Neural cell (in vitro differentiated cells): ENCODE results near the gene FGF14. TPM values are rescaled to one million over a fixed set of nuclear protein-coding genes. Genes with fewer than 3 reads are reported as not detected.

Experiments
- H2AFZ ChIP-seq: fragments of 200-600, 300-800 bp; sonication (generic), shearing (Covaris generic); 2 replicates; pipeline ENCODE4 v1.6.0; 2014; ENCODE audit warnings: low read depth, mild to moderate bottlenecking, antibody characterized with exemption, low read length, moderate library complexity
- H3F3A ChIP-seq: fragments of 200-600 bp; shearing (Covaris generic); 2 replicates; pipeline ENCODE4 v1.6.1; 2016; ENCODE audit warnings: mild to moderate bottlenecking, moderate library complexity, mixed read lengths, antibody characterized with exemption, low read length; ENCODE audit not compliant: insufficient read depth, poor library complexity, severe bottlenecking
- H3K27ac ChIP-seq: fragments of 200-600, 300-800 bp; sonication (generic), shearing (Covaris generic); 2 replicates; pipeline ENCODE4 v1.5.1; 2014; ENCODE audit warnings: mild to moderate bottlenecking, low read length, moderate library complexity
- H3K27me3 ChIP-seq: fragments of 300-800, 200-600 bp; sonication (generic), shearing (Covaris generic); 2 replicates; pipeline ENCODE4 v1.6.0; 2014; ENCODE audit warnings: mild to moderate bottlenecking, low read depth, low read length, moderate library complexity; ENCODE audit not compliant: insufficient read depth
- H3K36me3 ChIP-seq: fragments of 300-800, 200-600 bp; sonication (generic), shearing (Covaris generic); 2 replicates; pipeline ENCODE4 v1.5.1; 2014; ENCODE audit warnings: mild to moderate bottlenecking, antibody characterized with exemption, low read length, moderate library complexity; ENCODE audit not compliant: insufficient read depth
- H3K4me2 ChIP-seq: fragments of 300-800, 200-600 bp; sonication (generic), shearing (Covaris generic); 2 replicates; pipeline ENCODE4 v1.6.0; 2014; ENCODE audit warnings: mild to moderate bottlenecking, low read length
- H3K4me3 ChIP-seq: fragments of 300-800, 200-600 bp; sonication (generic), shearing (Covaris generic); 2 replicates; pipeline ENCODE4 v1.5.1; 2014; ENCODE audit warnings: mild to moderate bottlenecking, low read length, moderate library complexity
- H3K79me2 ChIP-seq: fragments of 200-600 bp; shearing (Covaris generic); replicated peaks from 2 replicates; pipeline ENCODE4 v1.6.0; 2014; ENCODE audit warnings: mild to moderate bottlenecking, low read length, moderate library complexity; ENCODE audit not compliant: insufficient read depth
- H3K9ac ChIP-seq: fragments of 300-800, 200-600 bp; sonication (generic), shearing (Covaris generic); 2 replicates; pipeline ENCODE4 v1.6.1; 2016; ENCODE audit warnings: mild to moderate bottlenecking, low read length, mixed read lengths
- H3K9me2 ChIP-seq: fragments of 200-600 bp; shearing (Covaris generic); 2 replicates; pipeline ENCODE4 v1.6.1; 2016; ENCODE audit warnings: mild to moderate bottlenecking, low read length, mixed read lengths; ENCODE audit not compliant: insufficient read depth
- H3K9me3 ChIP-seq: fragments of 200-600, 300-800 bp; sonication (generic), shearing (Covaris generic); 2 replicates; pipeline ENCODE4 v1.6.1; 2016; ENCODE audit warnings: mild to moderate bottlenecking, mixed run types, low read length, moderate library complexity, mixed read lengths
- H4K20me1 ChIP-seq: fragments of 200-600 bp; shearing (Covaris generic); 2 replicates; pipeline ENCODE4 v1.6.1; 2016; ENCODE audit warnings: mild to moderate bottlenecking, mixed run types; ENCODE audit not compliant: insufficient read depth
- CTCF ChIP-seq: fragments of 450-650 bp; IDR thresholded peaks from 2 replicates; pipeline ENCODE4 v1.5.1; 2014; ENCODE audit warnings: antibody characterized with exemption, mild to moderate bottlenecking, moderate library complexity; ENCODE audit not compliant: poor library complexity, severe bottlenecking
- EP300 ChIP-seq: fragments of 450-650 bp; conservative IDR thresholded peaks from 2 replicates; pipeline ENCODE4 v1.6.1; 2014; ENCODE audit warnings: antibody characterized with exemption, mild to moderate bottlenecking, moderate library complexity; ENCODE audit not compliant: poor library complexity, severe bottlenecking
- EZH2 ChIP-seq: fragments of 200-600, 300-800 bp; shearing (Covaris generic), sonication (generic); IDR thresholded peaks from 2 replicates; pipeline ENCODE4 v1.6.1; 2014; ENCODE audit warnings: antibody characterized with exemption, low read length, borderline replicate concordance, mild to moderate bottlenecking; ENCODE audit not compliant: insufficient read depth, poor library complexity, severe bottlenecking
- MXI1 ChIP-seq: fragments of 450-650 bp; conservative IDR thresholded peaks from 2 replicates; pipeline ENCODE4 v1.6.1; 2014; ENCODE audit warnings: antibody characterized with exemption, mild to moderate bottlenecking; ENCODE audit not compliant: poor library complexity, severe bottlenecking
- POLR2AphosphoS5 ChIP-seq: IDR thresholded peaks from 2 replicates; pipeline ENCODE4 v1.6.1; 2012
- RAD21 ChIP-seq: fragments of 450-650 bp; conservative IDR thresholded peaks from 2 replicates; pipeline ENCODE4 v1.6.1; 2014; ENCODE audit warnings: antibody characterized with exemption, mild to moderate bottlenecking, moderate library complexity
- REST ChIP-seq: IDR thresholded peaks from 2 replicates; pipeline ENCODE4 v1.6.1; 2012; ENCODE audit warnings: borderline replicate concordance
- SMC3 ChIP-seq: fragments of 450-650 bp; conservative IDR thresholded peaks from 2 replicates; pipeline ENCODE4 v1.6.1; 2014; ENCODE audit warnings: antibody characterized with exemption, mild to moderate bottlenecking, moderate library complexity; ENCODE audit not compliant: poor library complexity
- TAF1 ChIP-seq: IDR thresholded peaks from 2 replicates; pipeline ENCODE4 v1.6.1; 2012; ENCODE audit warnings: low read depth
- polyA plus RNA-seq: library from polyadenylated mRNA; depleted of rRNA; stranded (reverse); fragments of >200 nt; gene quantifications from 2 replicates; pipeline ENCODE4 v1.2.3, GENCODE V29; 2014

Gene FGF14
- polyA plus RNA-seq, 1 donor from 2014 or later = 36.4 TPM

- Histone ChIP-seq H3F3A (no peaks in the 10 kb centered on the region), H3K79me2 (no peaks in the 10 kb centered on the region), H3K27ac (no peak overlapping the region), H3K36me3 (no peaks in the 10 kb centered on the region), H4K20me1 (no peaks in the 10 kb centered on the region), H2AFZ (no peak overlapping the region), H3K4me3 (no peak overlapping the region), H3K27me3 (no peaks in the 10 kb centered on the region), H3K9ac (no peak overlapping the region), H3K9me2 (no peaks in the 10 kb centered on the region), H3K4me2 (no peak overlapping the region), H3K9me3 (no peaks in the 10 kb centered on the region)
- no peak for TF ChIP-seq RAD21
- TF ChIP-seq TAF1 = no peak
- no peak for TF ChIP-seq SMC3
- no peak for TF ChIP-seq REST
- no peak for TF ChIP-seq MXI1
- no peak for TF ChIP-seq EZH2
- no peak for TF ChIP-seq CTCF
- TF ChIP-seq EP300 = no peak
- no peak for TF ChIP-seq POLR2AphosphoS5
Observed at GRCh38 chr13:101736566-101736965, 665.3 kb downstream of the FGF14 start.

- H3K79me2 ChIP-seq = no peaks in the 10 kb centered on the region
- H4K20me1 ChIP-seq = no peaks in the 10 kb centered on the region
- H2AFZ ChIP-seq = no peak overlapping the region
- no peaks in the 10 kb centered on the region for H3K9me3 ChIP-seq
- H3K27ac ChIP-seq = no peak overlapping the region
- H3K27me3 ChIP-seq = no peaks in the 10 kb centered on the region
- TF ChIP-seq POLR2AphosphoS5 (peak; percentile 78), TAF1 (no peak)
- no peak overlapping the region for H3K4me2 ChIP-seq
- no peaks in the 10 kb centered on the region for H3K36me3 ChIP-seq
- no peaks in the 10 kb centered on the region for H3K9me2 ChIP-seq
- peaks cover 5% of the 10 kb centered on the region for H3F3A ChIP-seq
- no peak overlapping the region for H3K9ac ChIP-seq
- H3K4me3 ChIP-seq = no peak overlapping the region
Observed at GRCh38 chr13:101730420-101731000, 671.3 kb downstream of the FGF14 start.

- H3F3A ChIP-seq = peaks cover 5% of the 10 kb centered on the region
- H3K4me3 ChIP-seq = peak overlapping the region; percentile 17
- no peak overlapping the region for H3K4me2 ChIP-seq
- no peak overlapping the region for H2AFZ ChIP-seq
- H3K27me3 ChIP-seq = no peaks in the 10 kb centered on the region
- H3K9ac ChIP-seq = peak overlapping the region; percentile 20
- H3K9me3 ChIP-seq = no peaks in the 10 kb centered on the region
- peak overlapping the region; percentile 85 for H3K27ac ChIP-seq
- H3K79me2 ChIP-seq = no peaks in the 10 kb centered on the region
- H4K20me1 ChIP-seq = no peaks in the 10 kb centered on the region
- no peak for TF ChIP-seq MXI1
- TF ChIP-seq TAF1 = no peak
- no peak for TF ChIP-seq EZH2
- no peak for TF ChIP-seq REST
- TF ChIP-seq POLR2AphosphoS5 = no peak
- no peak for TF ChIP-seq EP300
- no peak for TF ChIP-seq CTCF
- no peak for TF ChIP-seq RAD21
- no peak for TF ChIP-seq SMC3
- no peaks in the 10 kb centered on the region for H3K36me3 ChIP-seq
- no peaks in the 10 kb centered on the region for H3K9me2 ChIP-seq
Observed at GRCh38 chr13:101728615-101729014, 673.2 kb downstream of the FGF14 start.
